RCC 7860 (cell line): ENCODE results near the gene AEN.

Experiments
- DNase-seq: peaks from one replicate; pipeline ENCODE4 v3.0.0-alpha.2; 2015; ENCODE audit warnings: low spot score
- FAIRE-seq: peaks from 2 replicates; lab custom pipeline; 2012; peaks lifted over from hg19 to GRCh38; lab: Jason Lieb, UNC

Gene AEN

GRCh38 chr15:88649753-88650551 lies 28.8 kb downstream of the AEN start:
- FAIRE-seq = no peak
- DNase-seq = no peak

- FAIRE-seq = no peak
- no peak for DNase-seq
These were observed 29.4 kb downstream of the AEN start for GRCh38 chr15:88650556-88650955.

DNA sequence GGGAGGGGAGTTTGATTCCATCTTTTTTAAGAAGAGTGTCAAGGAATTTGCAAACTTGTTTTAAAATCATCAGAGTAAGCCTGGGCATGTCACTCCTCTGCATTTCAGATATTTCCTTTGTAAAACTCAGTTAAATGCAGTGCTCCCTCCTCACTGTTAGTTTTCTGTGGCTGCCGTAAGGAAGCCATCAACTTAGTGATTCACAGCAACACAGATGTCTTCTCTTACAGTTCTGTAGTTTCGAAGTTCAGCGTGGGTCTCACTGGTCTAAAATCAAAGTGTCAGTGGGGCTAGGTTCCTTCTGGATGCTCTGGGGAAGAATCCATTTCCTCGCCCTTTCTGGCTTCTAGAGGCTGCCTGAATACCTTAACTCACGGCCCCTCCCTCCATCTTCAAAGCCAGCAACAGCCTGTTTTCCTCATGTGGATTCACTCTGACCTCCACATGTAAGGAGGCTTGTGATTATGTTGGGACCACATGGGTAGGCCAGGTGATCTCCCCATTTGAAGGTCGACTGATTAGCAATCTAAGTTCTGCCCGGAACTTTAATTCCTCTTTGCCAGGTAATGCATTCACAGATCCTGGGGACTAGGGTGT lies 30.1 kb downstream of the AEN start:
- no peak for DNase-seq
- FAIRE-seq = no peak

DNA sequence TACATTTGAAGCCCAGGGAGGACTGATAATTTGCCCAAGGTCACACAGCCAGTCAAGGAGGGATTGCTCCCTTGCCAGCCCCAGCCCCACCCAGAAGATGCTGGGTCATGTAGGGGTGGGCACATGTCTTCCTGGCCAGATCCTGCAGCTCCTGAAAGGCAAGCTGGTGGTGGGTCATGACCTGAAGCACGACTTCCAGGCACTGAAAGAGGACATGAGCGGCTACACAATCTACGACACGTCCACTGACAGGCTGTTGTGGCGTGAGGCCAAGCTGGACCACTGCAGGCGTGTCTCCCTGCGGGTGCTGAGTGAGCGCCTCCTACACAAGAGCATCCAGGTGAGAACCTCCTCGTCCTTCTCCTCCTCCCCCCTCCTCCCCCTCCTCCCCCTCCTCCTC lies 30.8 kb downstream of the AEN start:
- no peak for FAIRE-seq
- DNase-seq = no peak

- DNase-seq (no peak), FAIRE-seq (no peak)
These were observed 31.5 kb downstream of the AEN start for GRCh38 chr15:88652456-88653199.

- DNase-seq (no peak), FAIRE-seq (no peak)
These were observed 32.3 kb downstream of the AEN start for GRCh38 chr15:88653200-88654064.

- FAIRE-seq = no peak
- no peak for DNase-seq
These were observed 33.4 kb downstream of the AEN start for GRCh38 chr15:88654430-88655102.

DNA sequence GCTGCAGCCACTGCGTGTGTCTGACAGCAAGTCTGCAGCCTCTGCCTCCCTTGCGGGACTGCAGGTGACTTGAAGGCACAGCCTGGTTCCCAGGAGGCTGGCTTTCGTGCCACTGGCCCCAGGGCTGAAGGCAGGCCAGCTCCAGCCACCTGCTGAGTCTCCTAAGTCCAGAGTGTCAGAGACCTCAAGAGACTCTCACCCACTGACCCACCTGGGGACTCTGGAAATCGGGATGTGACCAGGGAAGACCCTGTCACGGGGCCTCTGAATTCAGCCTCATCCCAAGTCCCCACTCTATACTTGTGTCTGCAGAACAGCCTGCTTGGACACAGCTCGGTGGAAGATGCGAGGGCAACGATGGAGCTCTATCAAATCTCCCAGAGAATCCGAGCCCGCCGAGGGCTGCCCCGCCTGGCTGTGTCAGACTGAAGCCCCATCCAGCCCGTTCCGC lies 34.0 kb downstream of the AEN start:
- DNase-seq = no peak
- no peak for FAIRE-seq

DNA sequence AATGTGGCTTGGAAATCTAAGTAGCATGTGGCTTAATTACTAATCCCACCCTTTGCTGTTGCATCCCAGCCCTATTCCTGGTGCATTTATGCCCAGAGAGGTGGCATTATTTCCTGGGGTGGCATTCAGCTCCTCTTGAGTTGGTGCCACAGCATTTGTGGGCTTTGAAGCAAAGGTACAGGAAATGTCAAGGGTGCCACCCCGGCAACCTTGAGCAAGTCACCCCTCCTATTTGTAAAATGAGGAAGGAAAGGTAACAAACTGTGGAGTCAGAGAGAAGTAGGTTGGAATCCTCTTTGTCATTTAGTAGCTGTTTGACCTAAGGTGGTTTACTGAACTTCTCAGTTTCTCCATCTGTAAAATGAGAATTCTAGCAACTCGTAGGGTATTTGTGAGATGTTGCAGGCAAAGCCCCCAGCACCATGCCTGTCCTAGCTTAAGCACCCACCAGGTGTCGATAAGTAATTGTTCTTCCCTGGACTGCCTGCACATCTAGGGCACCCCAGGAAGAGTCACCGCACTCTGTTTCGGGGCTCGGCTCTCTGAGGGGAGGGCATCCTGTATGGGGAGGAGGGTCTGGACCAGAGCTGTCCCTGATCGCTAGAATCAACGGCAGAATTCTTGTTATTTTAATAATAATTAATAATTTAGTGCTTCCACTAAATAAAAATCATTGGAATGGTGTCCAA lies 34.8 kb downstream of the AEN start:
- no peak for FAIRE-seq
- no peak for DNase-seq

GRCh38 chr15:88656760-88657221 lies 35.7 kb downstream of the AEN start:
- DNase-seq = no peak
- FAIRE-seq = no peak

DNA sequence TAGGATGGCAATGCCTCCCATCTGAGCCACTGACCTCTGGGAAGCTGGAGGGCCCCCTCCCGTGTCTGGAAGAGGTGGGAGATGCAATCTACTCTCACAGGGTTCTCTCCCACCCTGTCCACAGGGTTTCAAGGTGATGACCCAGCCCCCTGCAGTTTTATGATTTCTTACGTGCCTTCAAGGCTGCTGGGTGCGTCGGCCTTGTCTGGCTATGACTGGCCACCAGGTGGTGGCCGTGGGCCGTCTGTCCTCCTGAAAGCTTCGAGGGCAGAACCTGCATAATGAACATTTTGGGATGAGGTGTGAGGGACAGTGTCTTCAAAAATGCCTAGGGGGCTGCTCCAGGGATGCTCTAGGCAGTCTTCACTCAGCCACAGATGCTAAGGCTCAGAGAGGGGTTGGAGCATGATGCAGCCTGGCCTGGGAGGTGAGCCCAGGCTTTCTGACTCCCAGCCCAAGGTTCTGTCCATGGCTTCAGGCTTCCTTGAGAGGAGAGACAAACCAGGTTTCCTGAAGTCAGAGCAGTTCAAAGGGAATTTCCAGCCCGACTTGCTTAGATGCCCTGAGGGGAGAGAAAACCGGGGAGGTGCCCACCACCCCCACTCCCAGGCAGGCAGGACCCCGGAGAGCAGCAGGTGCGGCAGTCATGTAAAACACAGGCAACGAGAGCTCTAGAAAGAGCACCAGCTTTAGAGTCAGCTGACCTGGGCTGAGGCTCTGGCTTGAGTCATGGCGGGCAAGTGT lies 36.4 kb downstream of the AEN start:
- no peak for DNase-seq
- FAIRE-seq = no peak

DNA sequence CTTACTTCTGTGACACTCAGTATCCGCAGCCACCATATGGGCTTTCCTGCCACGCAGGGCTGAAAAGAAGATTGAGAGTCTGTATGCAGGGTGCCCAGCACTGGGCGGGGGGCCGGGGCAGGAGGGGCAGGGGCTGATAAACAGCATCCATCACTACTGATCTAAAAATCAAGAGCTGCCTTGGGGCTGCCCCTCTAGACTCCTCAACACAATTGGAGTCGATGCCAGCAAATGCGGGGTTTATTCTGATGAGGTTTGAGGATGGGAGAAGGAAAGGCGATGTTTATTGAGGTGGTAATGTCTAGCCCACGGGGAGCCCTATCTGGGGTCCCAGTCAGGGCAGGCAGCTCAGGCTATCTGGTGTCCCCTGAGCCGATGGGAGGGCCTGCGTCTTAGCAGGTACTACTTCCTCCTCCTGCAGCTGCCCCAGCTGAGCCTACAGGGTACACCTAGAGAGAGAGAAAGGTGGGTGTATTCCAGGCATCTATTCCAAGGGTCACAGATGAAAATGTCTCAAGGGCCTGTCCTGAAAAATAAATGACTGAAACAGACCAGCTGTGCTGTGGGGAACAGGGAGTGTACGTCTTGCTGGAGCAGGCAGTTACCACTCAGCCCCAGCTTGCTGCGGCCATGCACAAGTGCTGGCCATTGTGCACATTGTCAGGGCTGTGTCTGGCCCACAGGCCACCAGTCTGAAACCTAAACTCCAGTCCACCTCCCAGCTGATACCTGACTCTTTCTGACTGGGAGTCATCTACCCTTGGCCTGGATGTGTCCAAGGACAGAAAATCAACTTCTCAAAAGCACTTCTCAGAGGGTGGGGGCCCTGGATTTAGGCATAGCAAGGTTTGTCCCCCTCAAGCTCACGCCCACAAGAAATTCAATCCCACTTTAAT lies 37.2 kb downstream of the AEN start:
- FAIRE-seq = no peak
- no peak for DNase-seq

GRCh38 chr15:88658972-88659931 lies 38.1 kb downstream of the AEN start:
- FAIRE-seq (no peak), DNase-seq (no peak)

GRCh38 chr15:88661041-88661700 lies 40.0 kb downstream of the AEN start:
- FAIRE-seq (no peak), DNase-seq (no peak)

DNA sequence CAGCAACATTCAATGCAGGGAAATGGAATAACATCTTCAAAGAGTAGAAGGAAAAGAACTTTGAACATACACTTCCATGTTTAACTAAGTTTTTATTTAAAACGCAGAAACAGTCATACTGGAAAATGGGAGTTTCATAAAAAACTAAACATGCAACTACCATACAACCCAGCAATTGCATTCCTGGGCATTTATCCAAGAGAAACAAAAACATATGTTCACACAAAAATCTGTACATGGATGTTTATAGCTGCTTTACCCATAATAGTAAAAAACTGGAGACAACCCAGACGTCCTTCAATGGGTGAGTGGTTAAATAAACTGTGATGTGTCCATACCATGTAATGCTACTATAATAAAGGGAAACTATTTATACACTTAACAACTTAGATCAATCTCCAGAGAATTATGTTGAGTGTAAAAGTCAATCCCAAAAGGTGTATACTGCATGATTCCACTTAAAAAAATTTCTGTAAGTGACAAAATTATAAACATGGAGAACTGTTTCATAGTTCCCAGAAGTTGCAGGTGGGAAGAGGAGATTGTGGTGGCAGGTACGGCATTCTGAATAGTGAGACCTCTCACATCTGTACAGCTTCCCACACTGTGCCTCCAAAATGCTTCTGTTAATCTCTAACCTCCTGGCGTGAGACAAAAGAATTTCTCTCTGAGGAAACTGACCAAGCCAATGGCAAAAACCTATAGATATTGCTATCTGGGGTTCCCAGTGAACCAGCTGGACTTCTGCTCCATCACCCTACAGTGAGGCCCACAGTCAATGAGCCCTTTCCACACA lies 40.8 kb downstream of the AEN start:
- FAIRE-seq (no peak), DNase-seq (no peak)
